Measurements from ENCODE around the gene STRN3. TPM values are rescaled to one million over a fixed set of nuclear protein-coding genes. Genes with fewer than 3 reads are reported as not detected.
"Not testable (repeated sequence)": the region's sequence is repeated elsewhere in the genome, so short reads cannot be mapped to it uniquely, and the experiment has no call there.

The STRN3 gene
- total and polyA plus RNA-seq, 2 of the 8 experiments (the other 6 are each of a cell fraction or from before 2014, with no cell fraction given), result 8.7 to 38.1 TPM

DNA sequence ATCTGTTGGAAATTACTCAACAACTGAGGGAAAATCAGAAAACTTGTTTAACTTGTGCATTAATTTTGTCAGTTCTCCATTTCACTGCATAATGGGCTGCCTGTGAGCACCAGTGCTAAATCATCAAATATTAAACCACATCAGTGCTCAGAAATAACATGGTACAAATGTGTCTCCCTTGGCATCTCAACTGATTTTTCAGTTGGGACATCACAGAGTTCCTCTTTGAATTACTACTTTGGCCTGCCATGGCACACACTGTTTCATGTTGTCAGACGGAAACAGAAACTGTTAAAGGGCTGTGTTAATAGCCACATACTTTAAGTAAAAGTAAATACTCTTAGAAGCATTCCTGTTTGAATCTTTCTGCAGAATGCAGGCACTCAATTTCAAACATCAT is 42.1 kb upstream of the STRN3 start (continued):
- TF ChIP-seq PHF8 (conservative IDR thresholded peaks at IDR 0.05; ENCODE audit: low read depth, low read length) (no peak), SAP30 (IDR thresholded peaks at IDR 0.05; ENCODE audit: insufficient read depth, insufficient replicate concordance, low read length) (no peak), RXRA (IDR thresholded peaks at IDR 0.05; ENCODE audit: insufficient read depth, low read depth, low read length) (no peak)

DNA sequence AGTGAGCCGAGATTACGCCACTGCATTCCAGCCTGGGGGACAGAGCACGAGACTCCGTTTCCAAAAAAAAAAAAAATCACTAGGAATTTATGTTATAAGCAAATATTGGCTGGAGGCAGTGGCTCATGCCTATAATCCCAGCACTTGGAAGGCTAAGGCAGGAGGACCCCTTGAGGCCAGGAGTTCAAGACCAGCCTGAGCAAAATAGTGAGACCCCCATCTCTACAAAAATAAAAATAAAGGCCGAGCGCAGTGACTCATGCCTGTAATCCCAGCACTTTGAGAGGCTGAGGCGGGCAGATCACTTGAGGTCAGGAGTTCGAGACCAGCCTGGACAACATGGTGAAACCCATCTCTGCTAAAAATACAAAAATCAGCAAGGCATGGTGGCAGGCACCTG is 36.7 kb upstream of the STRN3 start:
- H2AK5ac ChIP-seq (ENCODE audit: low read depth, low read length); H3K4me1 ChIP-seq (replicated peaks in 1 of 4; ENCODE audit: control insufficient read depth in 3 of 4, insufficient read depth in 4 of 4, low read length in 3 of 4); H2BK15ac ChIP-seq (ENCODE audit: low read length); FAIRE-seq; H4K5ac ChIP-seq (ENCODE audit: insufficient read length, low read depth, low read length); H3K23ac ChIP-seq (ENCODE audit: insufficient read length); H3K4me2 ChIP-seq (ENCODE audit: insufficient read depth in 1 of 2, low read depth in 2 of 2, low read length in 2 of 2); H3K23me2 ChIP-seq (ENCODE audit: low read depth, low read length); H3K56ac ChIP-seq (replicated peaks; ENCODE audit: insufficient read length, low read depth, low read length); H2BK12ac ChIP-seq (ENCODE audit: low read depth, low read length); H3K4me3 ChIP-seq (ENCODE audit: extremely low read depth in 1 of 4, insufficient read depth in 2 of 4, low read depth in 3 of 4, low read length in 4 of 4); DNase-seq (ENCODE audit: low read depth in 1 of 2, low spot score in 2 of 2); H2BK5ac ChIP-seq (ENCODE audit: low read depth, low read length); H4K20me1 ChIP-seq (replicated peaks in 1 of 2; ENCODE audit: control insufficient read depth in 1 of 2, insufficient read depth in 2 of 2, low read length in 2 of 2); H2BK20ac ChIP-seq (ENCODE audit: low read length); H3K79me2 ChIP-seq (ENCODE audit: control insufficient read depth in 1 of 2, insufficient read depth in 2 of 2, low read length in 2 of 2); H3K27ac ChIP-seq (ENCODE audit: low read depth, low read length); H2BK120ac ChIP-seq (replicated peaks; ENCODE audit: low read depth, low read length); POLR2A ChIA-PET (ENCODE audit: partially characterized antibody); H2AFZ ChIP-seq (ENCODE audit: low read length); H3K79me1 ChIP-seq (ENCODE audit: low read depth, low read length); H4K91ac ChIP-seq (replicated peaks; ENCODE audit: insufficient read length, low read length); H3K18ac ChIP-seq (ENCODE audit: extremely low read depth, low read length); H3K14ac ChIP-seq (ENCODE audit: insufficient read length); H3K36me3 ChIP-seq (ENCODE audit: control insufficient read depth in 2 of 4, insufficient read depth in 4 of 4, low read length in 3 of 4); H4K8ac ChIP-seq (ENCODE audit: extremely low read depth, insufficient read depth, low read length); H3K9me3 ChIP-seq (ENCODE audit: insufficient read depth in 2 of 2, low read depth in 1 of 2, low read length in 1 of 2); H3K9ac ChIP-seq (replicated peaks in 1 of 4; ENCODE audit: extremely low read depth in 1 of 4, low read depth in 3 of 4, low read length in 3 of 4); H3K27me3 ChIP-seq (replicated peaks in 1 of 4; ENCODE audit: control insufficient read depth in 3 of 4, extremely low read depth in 1 of 4, insufficient read depth in 3 of 4, low read length in 3 of 4); H3K4ac ChIP-seq (replicated peaks; ENCODE audit: insufficient read length, low read depth, low read length): not testable (repeated sequence)
- CTCF ChIA-PET (ENCODE audit: partially characterized antibody), result interaction anchor here (0.6 kb wide), 1 partner anchor 24 kb away, joined by 3 read pairs; no protein-coding TSS in a partner anchor
- WGBS, 2 experiments (ENCODE audit: extremely low coverage in 1 of 2, insufficient coverage in 1 of 2, insufficient read length in 1 of 2, insufficient replicate concordance in 2 of 2, low coverage in 1 of 2, low lambda C conversion rate in 2 of 2, missing lambda C conversion rate in 1 of 2), result 88% methylated on average over 8 of the region's 8 CpGs; no CpG with 5 or more reads in 1 of the 2 experiments

Data from H1 (cell line).